K562 treated with DMSO at 1 percent for 48 hours (cell line): ENCODE data around the gene OR4C6. TPM values are rescaled to one million over a fixed set of nuclear protein-coding genes. Genes with fewer than 3 reads are reported as not detected.

Experiments used
- total RNA-seq: library from RNA; unstranded; fragments of 300-600 nt; gene quantifications from 2 replicates; pipeline ENCODE4 v1.2.3, GENCODE V29; 2022; ENCODE audit warnings: low replicate concordance; ENCODE audit errors: extremely low read depth

The OR4C6 gene
- total RNA-seq: not detected in 2 replicates

DNA sequence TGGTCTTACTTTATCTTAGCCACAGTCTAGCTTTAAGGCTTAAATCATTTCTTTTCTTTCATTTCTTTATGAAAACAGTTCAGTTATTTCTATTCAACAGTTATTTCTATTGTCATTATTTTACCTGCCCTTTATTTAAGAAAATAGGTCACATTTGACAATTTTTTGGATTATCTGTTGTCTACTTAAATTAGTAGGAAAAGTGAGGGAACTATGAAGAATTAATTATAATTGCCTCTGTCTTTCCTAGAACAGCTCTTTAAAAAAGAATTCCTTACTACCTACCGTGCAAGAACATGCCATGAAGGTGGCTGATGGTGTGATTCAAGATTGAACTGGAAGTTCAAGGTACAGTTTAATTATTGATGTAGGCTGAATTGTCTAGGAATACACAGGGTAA, at the start of gene OR4C6:
Gene OR4C6 (plus strand): TSS at position 301 of the 400 bp plus-strand sequence. CDS start 2,966 bp downstream, outside the sequence.

DNA sequence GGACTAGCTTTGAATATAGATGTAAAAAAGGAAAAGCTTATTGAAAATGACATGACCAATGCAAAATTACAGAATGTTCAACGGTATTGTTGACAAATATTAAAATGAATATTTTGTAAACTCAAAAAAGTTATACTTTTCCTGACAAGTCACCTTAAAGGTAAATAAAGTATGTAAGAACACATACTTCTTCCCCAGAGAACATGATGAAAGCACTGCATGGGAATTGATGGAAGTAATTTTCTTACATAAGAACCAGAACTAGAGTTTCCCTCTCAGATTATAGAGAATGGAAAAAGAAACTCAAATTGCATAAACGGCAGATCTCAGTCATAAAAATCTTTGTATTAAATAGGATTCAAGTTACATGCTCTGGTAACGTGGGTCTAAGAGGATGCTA, 27.2 kb upstream of the OR4C6 start, which contains the start of gene OR4P4:
Gene OR4P4 (plus strand): TSS at position 301 of the 400 bp plus-strand sequence.

DNA sequence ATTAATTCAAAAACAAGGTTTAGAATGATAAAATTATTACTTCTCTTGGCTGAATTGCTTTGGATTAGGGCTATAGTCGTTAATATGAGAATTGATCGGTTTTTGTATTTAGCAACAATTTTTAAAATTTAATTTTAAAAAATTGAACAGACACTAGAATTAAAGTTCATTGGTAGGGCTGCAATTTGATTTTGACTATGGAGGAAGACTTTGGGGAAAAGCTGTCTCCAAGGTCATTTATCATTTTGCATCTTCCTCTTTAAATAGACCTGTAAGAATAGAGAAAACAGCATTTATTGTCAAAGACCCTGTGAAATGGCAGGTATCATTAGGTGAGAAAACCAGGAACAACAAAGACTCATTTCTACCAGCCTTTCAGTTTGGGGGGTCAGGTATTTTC, 14.0 kb upstream of the OR4C6 start, which contains the start of gene OR4S2:
Gene OR4S2 (plus strand): TSS at position 301 of the 400 bp plus-strand sequence. CDS start 2,577 bp downstream, outside the sequence.

Other genes starting within 250 kb of the OR4C6 start
- not detected in 2 replicates for gene OR4C15, start 107.7 kb upstream of the OR4C6 start, total RNA-seq
- gene OR4C16, start 90.1 kb upstream of the OR4C6 start, total RNA-seq: not detected in 2 replicates
- gene OR4C11, start 54.6 kb upstream of the OR4C6 start, total RNA-seq: not detected in 2 replicates
- gene OR4P4, start 27.1 kb upstream of the OR4C6 start, total RNA-seq: not detected in 2 replicates
- gene OR4S2, start 13.9 kb upstream of the OR4C6 start, total RNA-seq: not detected in 2 replicates
- not detected in 2 replicates for gene OR5D13, start 111.2 kb downstream of the OR4C6 start, total RNA-seq
- gene OR5D14, start 133.4 kb downstream of the OR4C6 start, total RNA-seq: not detected in 2 replicates
- gene OR5L1, start 149.2 kb downstream of the OR4C6 start, total RNA-seq: not detected in 2 replicates
- not detected in 2 replicates for gene OR5D18, start 157.4 kb downstream of the OR4C6 start, total RNA-seq
- gene OR5L2, start 165.0 kb downstream of the OR4C6 start, total RNA-seq: not detected in 2 replicates
- not detected in 2 replicates for gene OR5D16, start 176.6 kb downstream of the OR4C6 start, total RNA-seq
- not detected in 2 replicates for gene TRIM51, start 221.1 kb downstream of the OR4C6 start, total RNA-seq